Keratinocyte (primary cell): ENCODE results near the gene STX5. TPM values are rescaled to one million over a fixed set of nuclear protein-coding genes. Genes with fewer than 3 reads are reported as not detected.

Experiments
- DNase-seq: peaks from one replicate; pipeline ENCODE4 v3.0.0-alpha.2; 2011; ENCODE audit warnings: low read depth, missing footprints, low spot score
- FAIRE-seq: peaks from 2 replicates; lab custom pipeline; 2011; peaks lifted over from hg19 to GRCh38; lab: Jason Lieb, UNC
- H2AFZ ChIP-seq: 2 replicates; pipeline ENCODE4 v1.6.0; 2012; ENCODE audit warnings: low read length, control low read depth, inconsistent platforms; ENCODE audit not compliant: control insufficient read depth
- H3K27ac ChIP-seq: 2 replicates; pipeline ENCODE4 v1.5.1; 2011; ENCODE audit warnings: low read length; ENCODE audit not compliant: control insufficient read depth, insufficient read depth
- H3K27me3 ChIP-seq: 3 replicates; pipeline ENCODE4 v1.6.0; 2011; ENCODE audit warnings: low read length; ENCODE audit not compliant: control insufficient read depth, insufficient read depth; ENCODE audit errors: extremely low read depth
- H3K36me3 ChIP-seq, 2 experiments: 2 replicates in 1 of 2; 3 replicates in 1 of 2; pipeline ENCODE4 v1.5.1; 2011; ENCODE audit warnings: low read length in 2 of 2, mild to moderate bottlenecking in 1 of 2; ENCODE audit not compliant: control insufficient read depth in 2 of 2, insufficient read depth in 2 of 2; ENCODE audit errors: extremely low read depth in 1 of 2
- H3K4me1 ChIP-seq: 3 replicates; pipeline ENCODE4 v1.5.1; 2011; ENCODE audit warnings: low read length; ENCODE audit not compliant: control insufficient read depth, insufficient read depth; ENCODE audit errors: extremely low read depth
- H3K4me2 ChIP-seq: 3 replicates; pipeline ENCODE4 v1.6.0; 2011; ENCODE audit warnings: low read depth, low read length; ENCODE audit not compliant: control insufficient read depth, insufficient read depth; ENCODE audit errors: extremely low read depth
- H3K4me3 ChIP-seq, 3 experiments: fragments of 200-600 bp in 1 of 3; sonication (generic) in 1 of 3; 2 replicates in 2 of 3; 3 replicates in 1 of 3; pipeline ENCODE4 v1.5.1; 2011 to 2016; ENCODE audit warnings: low read length in 3 of 3, mild to moderate bottlenecking in 3 of 3, control low read depth in 2 of 3, inconsistent platforms in 1 of 3, low read depth in 1 of 3, mixed read lengths in 1 of 3, mixed run types in 1 of 3, moderate library complexity in 1 of 3; ENCODE audit not compliant: control insufficient read depth in 2 of 3, insufficient read depth in 2 of 3; ENCODE audit errors: extremely low read depth in 1 of 3
- H3K79me2 ChIP-seq: 2 replicates; pipeline ENCODE4 v1.6.0; 2012; ENCODE audit warnings: low read length; ENCODE audit not compliant: control insufficient read depth, insufficient read depth
- H3K9ac ChIP-seq: 3 replicates; pipeline ENCODE4 v1.6.0; 2011; ENCODE audit warnings: low read length; ENCODE audit not compliant: control insufficient read depth, insufficient read depth; ENCODE audit errors: extremely low read depth
- H3K9me1 ChIP-seq: 3 replicates; pipeline ENCODE4 v1.6.0; 2011; ENCODE audit warnings: low read length; ENCODE audit not compliant: control insufficient read depth, insufficient read depth; ENCODE audit errors: extremely low read depth
- H3K9me3 ChIP-seq: 2 replicates; pipeline ENCODE4 v1.5.1; 2012; ENCODE audit warnings: low read depth, low read length; ENCODE audit not compliant: control insufficient read depth
- H4K20me1 ChIP-seq: 3 replicates; pipeline ENCODE4 v1.6.0; 2011; ENCODE audit warnings: low read length; ENCODE audit not compliant: control insufficient read depth, insufficient read depth; ENCODE audit errors: extremely low read depth
- EZH2 ChIP-seq: IDR thresholded peaks from one replicate; pipeline ENCODE4 v1.6.1; 2012; ENCODE audit warnings: inconsistent platforms, mild to moderate bottlenecking, low read length, moderate library complexity
- dilution Hi-C: fragments of 300-500 bp; cut with MboI; formaldehyde crosslinking; loops from one replicate; pipeline ENCODE4 v1.7.0; 2020; ENCODE audit warnings: low sequenced_read_pairs; ENCODE audit not compliant: extremely low pct_ligation_motif_present
- polyA plus RNA-seq, 5 experiments: library from polyadenylated mRNA; depleted of rRNA in 3 of 5; stranded (reverse) in 3 of 5; stranded (forward) in 1 of 5; unstranded in 1 of 5; fragments of >200 nt; gene quantifications; 1 replicate in 1 of 5; 2 replicates in 3 of 5; 3 replicates in 1 of 5; pipeline versions ENCODE4 v1.2.1 to v1.2.3, GENCODE V29; 2011 to 2012; ENCODE audit warnings: missing spikeins in 2 of 5, low read depth in 1 of 5, low replicate concordance in 1 of 5
- TF ChIP-seq, protein P1 (sequence below), 3 experiments: IDR thresholded peaks in 1 of 3; conservative IDR thresholded peaks in 1 of 3; optimal IDR thresholded peaks in 1 of 3; 2 replicates in 2 of 3; 3 replicates in 1 of 3; pipeline versions ENCODE3 to v1.5.1; 2011; ENCODE audit warnings: low read length in 3 of 3, mild to moderate bottlenecking in 3 of 3, moderate library complexity in 2 of 3, control low read depth in 1 of 3, inconsistent platforms in 1 of 3; ENCODE audit not compliant: insufficient read depth in 2 of 3; ENCODE audit errors: extremely low read depth in 1 of 3

Gene STX5
- polyA plus RNA-seq, 1 donor (not counting 4 experiments of a cell fraction or from before 2014, with no cell fraction given), result 20.4 TPM

DNA sequence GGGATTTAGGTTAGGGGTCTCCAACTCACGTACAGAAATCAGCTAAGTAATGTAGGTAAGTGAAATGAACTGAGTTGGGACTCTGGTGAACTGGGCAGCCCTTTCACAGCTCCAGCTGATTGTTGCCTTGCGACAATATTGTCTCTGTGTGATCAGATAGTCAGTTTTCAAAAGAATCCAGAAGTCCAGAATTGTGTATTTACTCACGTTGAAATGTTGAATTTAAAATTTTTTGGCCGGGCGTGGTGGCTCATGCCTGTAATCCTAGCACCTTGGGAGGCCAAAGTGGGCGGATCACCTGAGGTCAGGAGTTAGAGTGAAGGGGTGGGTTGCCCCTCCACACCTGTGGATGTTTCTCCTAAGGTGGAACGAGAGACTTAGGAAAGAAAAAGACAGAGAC lies 26.4 kb upstream of the STX5 start:
- no peak for FAIRE-seq

GRCh38 chr11:62857541-62857982 lies 25.7 kb upstream of the STX5 start:
- no peaks in the 10 kb centered on the region for H3K9me3 ChIP-seq
- no peaks in the 10 kb centered on the region for H3K9me1 ChIP-seq
- TF ChIP-seq, protein P1, sequence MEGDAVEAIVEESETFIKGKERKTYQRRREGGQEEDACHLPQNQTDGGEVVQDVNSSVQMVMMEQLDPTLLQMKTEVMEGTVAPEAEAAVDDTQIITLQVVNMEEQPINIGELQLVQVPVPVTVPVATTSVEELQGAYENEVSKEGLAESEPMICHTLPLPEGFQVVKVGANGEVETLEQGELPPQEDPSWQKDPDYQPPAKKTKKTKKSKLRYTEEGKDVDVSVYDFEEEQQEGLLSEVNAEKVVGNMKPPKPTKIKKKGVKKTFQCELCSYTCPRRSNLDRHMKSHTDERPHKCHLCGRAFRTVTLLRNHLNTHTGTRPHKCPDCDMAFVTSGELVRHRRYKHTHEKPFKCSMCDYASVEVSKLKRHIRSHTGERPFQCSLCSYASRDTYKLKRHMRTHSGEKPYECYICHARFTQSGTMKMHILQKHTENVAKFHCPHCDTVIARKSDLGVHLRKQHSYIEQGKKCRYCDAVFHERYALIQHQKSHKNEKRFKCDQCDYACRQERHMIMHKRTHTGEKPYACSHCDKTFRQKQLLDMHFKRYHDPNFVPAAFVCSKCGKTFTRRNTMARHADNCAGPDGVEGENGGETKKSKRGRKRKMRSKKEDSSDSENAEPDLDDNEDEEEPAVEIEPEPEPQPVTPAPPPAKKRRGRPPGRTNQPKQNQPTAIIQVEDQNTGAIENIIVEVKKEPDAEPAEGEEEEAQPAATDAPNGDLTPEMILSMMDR (optimal IDR thresholded peaks at IDR 0.05 in 1 of 3, IDR thresholded peaks at IDR 0.05 in 1 of 3, conservative IDR thresholded peaks at IDR 0.05 in 1 of 3; ENCODE audit: extremely low read depth in 1 of 3, insufficient read depth in 2 of 3, low read length in 3 of 3), result no peak
- TF ChIP-seq EZH2, result no peak
- peaks cover 23% of the 10 kb centered on the region for H4K20me1 ChIP-seq
- DNase-seq (no peak), FAIRE-seq (no peak)
- peaks cover 39% of the 10 kb centered on the region for H3K4me1 ChIP-seq
- peaks cover 16 to 27% of the 10 kb centered on the region in 2 experiments for H3K36me3 ChIP-seq
- H2AFZ ChIP-seq, result no peak overlapping the region
- peak overlapping the region; percentile 94 for H3K9ac ChIP-seq
- no peaks in the 10 kb centered on the region for H3K27me3 ChIP-seq
- peak overlapping the region; percentile 43 for H3K27ac ChIP-seq
- peak overlapping the region; percentile 98 for H3K4me2 ChIP-seq
- dilution Hi-C loops, result no loop called here
- H3K79me2 ChIP-seq, result peaks cover 40% of the 10 kb centered on the region
- peak overlapping the region in 2 of 3 experiments; percentile 3 to 100 for H3K4me3 ChIP-seq

More for the DNA sequence above, 26.4 kb upstream of the STX5 start:
- H3K9me3 ChIP-seq, result no peaks in the 10 kb centered on the region
- peak overlapping the region in 2 of 3 experiments; percentile 3 to 100 for H3K4me3 ChIP-seq
- H4K20me1 ChIP-seq, result peaks cover 22% of the 10 kb centered on the region
- H2AFZ ChIP-seq, result no peak overlapping the region
- H3K36me3 ChIP-seq, result peaks cover 11 to 23% of the 10 kb centered on the region in 2 experiments
- H3K27me3 ChIP-seq, result no peaks in the 10 kb centered on the region
- peaks cover 41% of the 10 kb centered on the region for H3K4me1 ChIP-seq
- TF ChIP-seq, protein P1 (optimal IDR thresholded peaks at IDR 0.05 in 1 of 3, IDR thresholded peaks at IDR 0.05 in 1 of 3, conservative IDR thresholded peaks at IDR 0.05 in 1 of 3; ENCODE audit: extremely low read depth in 1 of 3, insufficient read depth in 2 of 3, low read length in 3 of 3), result no peak
- no peak for TF ChIP-seq EZH2
- DNase-seq, result no peak
- peak overlapping the region; percentile 94 for H3K9ac ChIP-seq
- peaks cover 41% of the 10 kb centered on the region for H3K79me2 ChIP-seq
- peak overlapping the region; percentile 43 for H3K27ac ChIP-seq
- H3K9me1 ChIP-seq, result no peaks in the 10 kb centered on the region
- H3K4me2 ChIP-seq, result peak overlapping the region; percentile 98
- dilution Hi-C loops, result no loop called here
